GM20431 (cell line): ENCODE measurements around the gene TGFB1I1.

ENCODE experiments used
- in situ Hi-C: fragments of 300-500 bp; cut with MseI, MboI; formaldehyde crosslinking; loops from one replicate; pipeline ENCODE4 v1.15.0; 2020; ENCODE audit warnings: low sequenced_read_pairs; ENCODE audit not compliant: unreplicated experiment

TGFB1I1 gene

DNA sequence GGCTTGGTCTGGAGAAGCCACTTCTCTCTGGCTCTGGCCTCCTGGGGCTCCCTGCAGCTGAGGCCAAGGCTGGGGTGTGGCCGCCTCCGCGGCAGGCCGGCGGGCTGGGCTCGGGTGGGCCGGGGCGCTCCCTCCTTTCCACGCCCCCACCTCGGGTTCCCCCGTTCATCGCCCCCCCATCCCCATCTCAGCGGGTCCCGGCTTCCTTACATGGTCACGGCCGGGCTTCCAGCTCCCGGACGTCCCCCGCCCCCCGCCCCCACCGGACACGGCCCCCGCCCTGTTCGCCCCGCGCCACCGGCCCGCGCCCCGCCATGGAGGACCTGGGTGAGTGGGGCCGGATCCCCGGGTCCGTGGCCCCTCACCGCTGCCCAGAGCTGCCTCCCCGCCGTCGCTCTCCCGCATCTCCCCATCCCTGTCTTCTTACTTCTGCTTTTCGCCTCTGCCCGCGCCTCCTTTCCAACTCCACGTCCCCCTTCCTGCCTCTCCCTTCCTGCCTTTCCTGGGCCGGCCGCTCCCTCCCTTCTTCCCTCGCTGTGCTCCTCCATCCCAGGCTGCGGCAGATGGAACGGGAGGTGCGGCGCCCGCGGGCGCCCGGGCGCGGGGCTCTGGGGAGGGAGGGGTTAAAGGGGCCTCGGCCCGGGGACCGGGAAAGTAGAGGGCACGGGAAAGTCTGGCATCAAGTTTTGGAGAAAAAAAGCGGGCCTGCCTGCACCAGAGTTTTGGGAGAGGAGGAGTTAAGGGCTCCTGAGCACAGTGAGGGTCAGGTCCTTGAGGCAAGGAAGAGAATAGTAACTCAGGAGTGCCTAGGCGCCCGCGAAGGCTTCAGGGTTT, at the start of gene TGFB1I1:
Gene TGFB1I1 (plus strand): TSS at position 278 of the 834 bp plus-strand sequence. CDS start 37 bp downstream, at position 315.
- in situ Hi-C loops: no loop called here

- in situ Hi-C loops: no loop called here
Measured at GRCh38 chr16:31423241-31423640, 48.7 kb upstream of the TGFB1I1 start.

DNA sequence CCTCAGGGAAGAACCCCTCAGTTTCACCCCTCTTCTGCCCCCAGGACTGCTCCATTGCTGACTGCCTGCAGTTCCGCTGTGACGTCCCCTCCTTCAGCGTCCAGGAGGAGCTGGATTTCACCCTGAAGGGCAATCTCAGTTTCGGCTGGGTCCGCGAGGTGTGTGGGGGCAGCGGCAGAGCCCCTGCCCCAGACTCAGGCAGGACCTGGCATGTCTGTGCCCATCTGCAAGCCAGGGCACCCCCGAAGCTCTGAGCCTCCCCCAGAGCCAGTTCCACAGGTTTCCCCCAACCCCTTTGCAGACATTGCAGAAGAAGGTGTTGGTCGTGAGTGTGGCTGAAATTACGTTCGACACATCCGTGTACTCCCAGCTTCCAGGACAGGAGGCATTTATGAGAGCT, 48.2 kb upstream of the TGFB1I1 start:
- in situ Hi-C loops: no loop called here

- in situ Hi-C loops: loop anchor here (25.0 kb wide), 1 partner anchor 440 kb away; the partner anchor contains the start of gene HSD3B7
Measured at GRCh38 chr16:31427441-31428278, 44.3 kb upstream of the TGFB1I1 start.

GRCh38 chr16:31428279-31428597, 43.7 kb upstream of the TGFB1I1 start, which contains the start of gene COX6A2:
Gene COX6A2, minus strand, starts transcription at chr16:31428360. Its CDS starts 35 bp downstream, at chr16:31428325.
- in situ Hi-C loops: loop anchor here (25.0 kb wide), 1 partner anchor 441 kb away; the partner anchor contains the start of gene HSD3B7

DNA sequence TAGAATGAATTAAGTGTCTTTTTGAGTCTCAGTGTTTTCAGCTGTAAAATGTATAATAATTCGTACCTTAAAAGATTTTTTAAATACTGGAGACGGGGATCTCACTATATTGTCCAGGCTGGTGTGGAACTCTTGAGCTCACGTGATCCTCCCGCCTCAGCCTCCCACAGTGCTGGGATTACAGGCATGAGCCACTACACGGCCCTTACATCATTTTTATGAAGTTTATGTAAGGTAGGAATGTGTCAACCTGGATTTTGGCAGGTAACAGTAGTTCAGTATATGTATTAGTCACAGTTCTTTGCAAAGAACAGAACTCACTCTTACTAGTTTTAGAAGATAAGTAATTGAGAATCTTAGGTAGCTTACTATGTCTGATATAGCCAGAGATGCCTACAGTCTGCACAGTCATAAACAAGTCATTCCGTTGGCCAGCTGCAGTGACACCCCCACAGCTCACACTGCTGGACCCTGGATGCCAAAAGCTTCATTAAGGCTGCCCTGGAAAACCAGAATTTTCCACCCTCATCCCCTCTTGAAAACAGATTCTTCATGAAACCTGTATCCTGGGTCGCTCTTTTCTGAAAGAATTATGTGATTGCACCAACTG, 43.2 kb upstream of the TGFB1I1 start:
- in situ Hi-C loops: loop anchor here (25.0 kb wide), 1 partner anchor 441 kb away; the partner anchor contains the start of gene HSD3B7

GRCh38 chr16:31429314-31429713, 42.6 kb upstream of the TGFB1I1 start:
- in situ Hi-C loops: loop anchor here (25.0 kb wide), 1 partner anchor 442 kb away; the partner anchor contains the start of gene HSD3B7

DNA sequence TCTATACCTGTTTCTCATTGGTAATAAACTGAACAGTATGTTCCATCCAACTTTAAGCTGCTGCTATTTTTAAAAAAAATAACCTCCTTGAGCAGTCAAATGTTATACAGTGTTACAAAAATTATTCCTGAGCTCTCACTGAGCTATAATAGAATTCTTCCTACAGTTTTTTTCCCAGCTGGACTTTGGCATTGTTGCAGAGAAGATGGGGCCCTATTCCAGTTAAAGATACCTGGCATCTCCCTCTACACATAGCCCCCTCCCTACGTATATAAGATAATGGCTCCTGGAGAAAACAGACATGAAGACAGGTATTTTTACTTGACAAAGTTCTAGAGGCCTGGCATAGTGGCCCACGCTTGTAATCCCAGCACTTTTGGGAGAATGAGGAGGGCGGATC, 42.2 kb upstream of the TGFB1I1 start:
- in situ Hi-C loops: loop anchor here (25.0 kb wide), 1 partner anchor 442 kb away; the partner anchor contains the start of gene HSD3B7

DNA sequence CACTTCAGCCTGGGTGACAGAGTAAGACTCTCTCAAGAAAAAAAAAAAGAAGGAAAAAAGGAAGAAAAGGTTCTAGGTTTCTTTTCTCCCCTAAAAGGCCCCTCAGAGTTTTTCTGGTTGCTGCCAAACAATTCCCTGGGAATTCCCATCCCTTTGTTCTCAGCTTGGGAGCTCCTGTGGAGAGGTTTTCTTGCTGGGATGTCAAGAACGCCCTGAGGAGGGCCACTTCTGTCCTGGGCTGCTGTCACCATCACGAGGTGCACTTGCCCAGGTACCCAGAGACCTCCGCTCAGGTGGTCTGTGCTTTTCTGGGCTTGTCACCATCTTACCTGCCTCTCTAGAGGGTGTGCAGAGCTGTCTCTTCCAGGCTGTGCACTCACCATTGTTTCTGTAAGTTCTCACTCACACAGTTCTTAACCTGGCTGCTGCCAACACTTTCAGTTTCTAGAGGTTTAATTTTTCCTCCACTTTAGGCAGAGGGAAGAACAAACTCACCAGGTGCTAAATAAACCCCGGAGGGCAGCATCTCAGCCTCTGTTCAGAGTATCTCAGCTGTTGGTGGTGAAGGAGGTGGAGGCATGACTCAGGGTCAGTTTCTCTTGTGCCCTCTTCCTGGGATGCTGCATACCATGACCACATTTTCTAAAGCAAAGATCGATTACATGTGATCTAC, 41.4 kb upstream of the TGFB1I1 start:
- in situ Hi-C loops: loop anchor here (25.0 kb wide), 1 partner anchor 443 kb away; the partner anchor contains the start of gene HSD3B7

GRCh38 chr16:31435341-31436220, 36.4 kb upstream of the TGFB1I1 start:
- in situ Hi-C loops: loop anchor here (25.0 kb wide), 1 partner anchor 448 kb away; the partner anchor contains the start of gene HSD3B7

DNA sequence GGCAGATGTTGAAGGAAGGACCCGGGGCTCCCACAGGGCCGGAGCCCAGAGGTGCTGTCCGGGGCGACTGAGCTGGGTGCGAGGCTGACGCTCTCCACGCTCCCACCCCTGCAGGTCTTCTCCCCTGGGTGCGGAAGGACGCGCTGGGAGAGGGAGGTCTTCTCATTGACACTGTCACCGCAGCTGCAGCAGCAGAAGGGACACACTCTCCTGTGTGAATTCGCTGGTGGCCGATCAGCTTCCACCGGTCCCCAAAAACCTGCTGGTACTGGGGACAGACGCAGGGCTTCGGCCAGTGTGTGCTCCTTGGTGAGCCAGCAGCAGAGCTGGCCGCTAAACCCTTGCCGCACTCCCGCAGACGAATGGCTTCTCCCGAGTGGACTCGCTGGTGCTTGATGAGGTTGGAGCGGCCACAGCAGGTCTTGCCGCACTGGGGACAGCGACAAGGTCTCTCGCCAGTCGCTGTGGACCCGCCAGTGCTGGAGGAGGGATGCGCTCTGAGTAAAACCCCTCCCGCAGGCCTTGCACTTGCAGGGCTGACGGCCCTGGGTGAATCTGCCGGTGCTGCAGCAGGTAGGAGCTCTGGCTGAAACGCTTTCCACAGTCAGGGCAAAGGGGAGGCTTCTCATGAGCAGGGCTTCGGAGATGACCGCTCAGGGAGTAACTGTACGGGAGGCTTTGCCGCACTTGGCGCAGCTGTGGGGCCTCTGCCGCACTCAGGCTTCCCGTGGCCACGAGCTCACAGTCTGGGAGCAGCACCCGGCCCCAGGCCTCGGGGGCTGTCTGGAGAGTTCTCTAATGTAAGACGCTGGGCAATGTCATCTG, 35.5 kb upstream of the TGFB1I1 start:
- in situ Hi-C loops: loop anchor here (25.0 kb wide), 1 partner anchor 449 kb away; the partner anchor contains the start of gene HSD3B7

DNA sequence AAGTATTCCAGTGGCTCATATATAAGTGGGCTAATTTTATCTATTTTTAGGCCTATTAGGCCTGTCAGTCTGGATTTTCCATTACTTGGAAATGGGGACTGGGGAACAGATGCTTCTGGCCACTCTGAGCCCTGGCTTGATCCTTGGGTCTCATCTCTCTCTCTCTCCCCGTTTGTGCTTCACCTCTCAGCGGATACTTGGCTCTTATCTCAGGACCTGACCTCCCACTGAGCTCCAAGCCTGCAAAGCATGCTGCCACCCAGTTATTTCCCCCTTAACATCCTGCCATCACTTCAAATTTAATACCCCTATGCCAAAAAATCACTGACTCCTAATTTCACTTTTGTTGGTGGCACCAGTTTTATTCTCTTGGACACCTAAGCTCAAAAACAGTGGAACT, 33.5 kb upstream of the TGFB1I1 start:
- in situ Hi-C loops: loop anchor here (25.0 kb wide), 1 partner anchor 451 kb away; the partner anchor contains the start of gene HSD3B7

- in situ Hi-C loops: loop anchor here (25.0 kb wide), 1 partner anchor 452 kb away; the partner anchor contains the start of gene HSD3B7
Measured at GRCh38 chr16:31439023-31439422, 32.9 kb upstream of the TGFB1I1 start.

DNA sequence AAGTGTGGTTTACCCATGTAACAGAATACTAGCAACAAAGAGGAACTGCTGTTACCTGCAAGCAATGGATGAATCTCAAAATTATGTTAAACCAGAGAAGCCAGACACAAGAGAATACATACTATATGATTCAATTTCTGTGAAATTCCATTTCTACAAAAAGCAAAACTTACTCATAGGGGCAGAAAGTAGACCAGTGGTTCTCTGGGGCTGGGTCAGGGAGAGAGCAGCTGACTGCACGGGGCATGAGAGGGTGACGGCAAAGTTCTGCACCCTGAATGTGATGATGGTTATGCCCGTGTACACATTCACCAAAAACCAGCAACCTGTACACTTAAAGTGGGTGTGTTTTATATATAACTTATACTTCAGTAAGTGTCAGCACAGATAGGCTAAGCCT, 32.4 kb upstream of the TGFB1I1 start:
- in situ Hi-C loops: loop anchor here (25.0 kb wide), 1 partner anchor 452 kb away; the partner anchor contains the start of gene HSD3B7

GRCh38 chr16:31440516-31441184, 31.3 kb upstream of the TGFB1I1 start:
- in situ Hi-C loops: loop anchor here (25.0 kb wide), 1 partner anchor 453 kb away; the partner anchor contains the start of gene HSD3B7

GRCh38 chr16:31441956-31442355, 30.0 kb upstream of the TGFB1I1 start:
- in situ Hi-C loops: loop anchor here (25.0 kb wide), 1 partner anchor 455 kb away; the partner anchor contains the start of gene HSD3B7

- in situ Hi-C loops: loop anchor here (25.0 kb wide), 1 partner anchor 459 kb away; the partner anchor contains the start of gene HSD3B7
Measured at GRCh38 chr16:31445931-31446330, 26.0 kb upstream of the TGFB1I1 start.
